GM10266 (cell line): ENCODE data around the gene PCBP1.

ENCODE experiments used
- DNase-seq: peaks from one replicate; pipeline ENCODE4 v3.0.0; 2012; ENCODE audit errors: extremely low spot score
- TF ChIP-seq, protein P1 (sequence below): IDR thresholded peaks from 2 replicates; pipeline ENCODE4 v1.5.1; 2012; ENCODE audit warnings: mild to moderate bottlenecking, low read depth; ENCODE audit not compliant: control insufficient read depth, insufficient read depth; ENCODE audit errors: missing control alignments

PCBP1 gene

DNA sequence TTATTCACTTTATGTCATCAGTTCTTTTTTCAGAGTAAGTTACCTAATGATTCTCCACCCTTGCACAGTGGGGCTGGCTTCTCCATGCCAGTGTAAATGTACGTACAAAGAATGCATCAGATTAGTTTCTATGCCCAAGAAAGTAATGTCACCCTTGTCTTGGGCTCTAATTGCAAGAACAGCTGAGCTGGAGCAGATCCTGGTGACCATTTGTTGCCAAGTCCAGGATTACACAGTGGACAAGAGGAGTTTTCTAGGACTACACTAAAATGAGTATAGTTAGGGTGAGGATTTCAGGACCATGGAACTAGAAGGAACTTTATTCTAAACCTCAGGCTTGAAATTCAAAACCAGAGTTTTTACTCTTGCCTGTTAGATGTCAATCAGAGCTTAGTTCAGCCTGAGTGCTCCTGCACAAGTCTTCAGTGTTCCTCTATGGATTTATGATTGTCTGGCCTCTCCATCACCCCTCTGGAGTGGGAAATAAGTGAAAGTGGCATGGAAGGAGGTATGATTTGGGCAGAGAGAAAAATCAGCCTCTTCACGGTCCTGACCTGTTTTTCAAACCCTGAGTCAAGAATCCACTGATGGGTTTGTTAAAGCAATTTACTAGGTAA, 29.8 kb downstream of the PCBP1 start:
- TF ChIP-seq, protein P1, sequence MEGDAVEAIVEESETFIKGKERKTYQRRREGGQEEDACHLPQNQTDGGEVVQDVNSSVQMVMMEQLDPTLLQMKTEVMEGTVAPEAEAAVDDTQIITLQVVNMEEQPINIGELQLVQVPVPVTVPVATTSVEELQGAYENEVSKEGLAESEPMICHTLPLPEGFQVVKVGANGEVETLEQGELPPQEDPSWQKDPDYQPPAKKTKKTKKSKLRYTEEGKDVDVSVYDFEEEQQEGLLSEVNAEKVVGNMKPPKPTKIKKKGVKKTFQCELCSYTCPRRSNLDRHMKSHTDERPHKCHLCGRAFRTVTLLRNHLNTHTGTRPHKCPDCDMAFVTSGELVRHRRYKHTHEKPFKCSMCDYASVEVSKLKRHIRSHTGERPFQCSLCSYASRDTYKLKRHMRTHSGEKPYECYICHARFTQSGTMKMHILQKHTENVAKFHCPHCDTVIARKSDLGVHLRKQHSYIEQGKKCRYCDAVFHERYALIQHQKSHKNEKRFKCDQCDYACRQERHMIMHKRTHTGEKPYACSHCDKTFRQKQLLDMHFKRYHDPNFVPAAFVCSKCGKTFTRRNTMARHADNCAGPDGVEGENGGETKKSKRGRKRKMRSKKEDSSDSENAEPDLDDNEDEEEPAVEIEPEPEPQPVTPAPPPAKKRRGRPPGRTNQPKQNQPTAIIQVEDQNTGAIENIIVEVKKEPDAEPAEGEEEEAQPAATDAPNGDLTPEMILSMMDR: no peak

DNA sequence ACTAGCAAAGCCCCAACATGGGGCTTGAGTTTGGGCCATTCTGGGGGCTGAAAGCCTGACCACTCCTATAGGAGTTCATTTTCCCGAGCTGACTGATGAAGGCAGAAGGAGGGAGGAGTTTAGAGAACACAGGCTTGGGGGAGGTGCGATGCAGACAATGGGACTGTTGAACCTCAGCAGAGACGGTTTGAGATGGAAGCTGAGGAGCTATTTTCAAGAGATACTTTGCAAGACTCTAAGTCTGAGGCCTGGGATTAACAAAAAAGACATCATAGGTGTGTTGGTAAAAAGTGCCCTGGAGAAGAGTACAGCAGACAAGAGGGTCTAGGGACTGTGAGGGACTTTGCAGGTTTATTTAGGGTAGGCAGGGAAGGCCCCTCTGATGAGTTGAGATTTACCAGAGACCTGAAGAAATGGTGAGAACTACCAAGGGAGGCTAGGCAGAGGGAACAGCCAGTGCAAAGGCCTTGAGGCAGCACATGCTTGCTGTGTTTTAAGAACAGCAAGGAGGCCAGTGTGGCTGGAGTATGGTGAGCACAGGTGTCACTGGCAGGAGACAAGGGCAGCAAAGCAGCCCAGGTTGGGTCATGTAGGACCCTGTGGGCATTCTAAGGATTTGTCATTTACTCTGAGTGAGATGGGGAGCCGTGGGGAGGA, 31.6 kb downstream of the PCBP1 start:
- no peak for DNase-seq
- TF ChIP-seq, protein P1: no peak

More for the DNA sequence above, 29.8 kb downstream of the PCBP1 start:
- DNase-seq: no peak

DNA sequence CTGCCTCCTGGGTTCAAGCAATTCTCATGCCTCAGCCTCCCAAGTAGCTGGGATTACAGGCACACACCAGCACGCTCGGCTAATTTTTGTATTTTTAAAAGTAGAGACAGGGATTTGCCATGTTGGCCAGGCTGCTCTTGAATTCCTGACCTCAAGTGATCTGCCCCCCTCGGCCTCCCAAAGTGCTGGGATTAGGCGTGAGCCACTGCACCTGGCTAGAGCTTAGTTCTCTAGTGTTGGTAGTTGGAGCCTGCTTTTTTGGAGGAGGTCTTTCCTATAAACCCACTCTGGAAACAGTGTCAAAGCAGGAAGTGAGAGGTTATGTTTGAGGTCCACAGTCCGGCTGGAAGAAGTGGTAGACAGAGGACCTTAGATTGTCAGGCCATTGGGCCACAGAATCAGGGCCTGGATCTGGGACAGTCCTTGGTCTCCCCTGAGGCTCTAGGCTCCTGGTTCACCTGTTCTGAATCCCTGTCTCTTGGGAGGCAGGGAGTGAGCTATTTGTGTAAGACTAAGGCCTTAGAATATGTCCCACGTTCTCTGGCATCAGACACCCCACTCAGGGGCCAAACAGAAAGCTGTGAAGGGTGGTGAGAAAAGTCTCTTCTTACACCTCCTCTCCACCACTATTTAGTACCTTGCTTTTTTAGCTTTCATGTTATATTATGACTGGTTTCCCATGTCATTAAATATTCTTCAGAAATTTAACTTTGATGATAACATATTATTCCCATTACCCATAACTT, 34.5 kb downstream of the PCBP1 start:
- no peak for DNase-seq
- TF ChIP-seq, protein P1: no peak

DNA sequence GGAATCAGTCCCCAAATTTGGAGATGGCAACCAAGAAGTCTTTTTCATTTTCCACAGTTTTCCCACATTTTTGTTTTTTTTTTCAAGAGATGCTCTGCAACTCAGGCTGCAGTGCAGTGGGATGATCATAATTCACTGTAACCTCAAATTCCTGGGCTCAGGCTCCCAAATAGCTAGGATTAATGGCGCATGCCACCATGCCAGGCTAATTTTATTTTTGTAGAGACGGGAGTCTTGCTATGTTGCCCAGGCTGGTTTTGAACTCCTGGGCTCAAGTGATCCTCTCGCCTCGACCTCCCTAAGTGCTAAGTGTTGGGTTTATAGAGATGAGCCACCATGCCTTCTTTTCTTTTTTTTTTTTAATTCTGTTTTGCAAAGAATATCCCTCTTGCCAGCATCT, 35.2 kb downstream of the PCBP1 start:
- DNase-seq: no peak
- TF ChIP-seq, protein P1: no peak

DNA sequence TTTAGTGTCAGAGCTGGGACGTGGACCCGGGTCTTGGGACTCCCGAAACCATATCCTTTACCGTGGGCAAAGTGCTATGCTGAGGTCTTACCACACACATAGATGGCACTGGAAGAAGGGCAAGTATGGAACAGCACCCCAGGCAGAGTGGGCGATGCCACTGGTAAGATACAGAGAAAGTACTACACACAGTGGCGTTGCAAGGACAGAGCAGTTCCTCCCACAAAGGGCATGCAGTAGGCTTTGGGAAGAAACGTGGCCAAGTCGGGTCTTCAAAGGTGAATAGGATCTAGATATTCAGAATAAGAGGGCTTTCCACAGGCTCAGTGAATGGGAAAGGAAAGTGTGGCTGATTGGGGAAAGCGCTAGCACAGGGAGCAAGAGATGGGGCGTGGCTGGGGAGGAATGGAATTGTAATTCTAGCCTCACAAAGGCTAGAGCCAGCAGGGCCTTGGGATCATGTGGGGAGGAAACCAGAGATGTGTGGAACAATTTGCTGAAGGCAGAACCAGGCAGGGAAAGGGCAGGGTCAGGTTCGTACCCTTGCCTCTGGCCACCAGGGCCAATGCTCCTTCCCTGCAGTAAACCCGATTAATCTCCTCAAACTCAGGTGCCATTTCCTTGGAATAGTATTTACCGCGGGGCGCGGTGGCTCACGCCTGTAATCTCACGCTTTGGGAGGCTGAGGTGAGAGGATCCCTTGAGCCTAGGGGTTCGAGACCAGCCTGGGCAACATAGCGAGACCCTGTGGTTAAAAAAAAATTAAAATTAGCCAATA, 36.0 kb downstream of the PCBP1 start:
- DNase-seq: no peak
- TF ChIP-seq, protein P1: no peak

DNA sequence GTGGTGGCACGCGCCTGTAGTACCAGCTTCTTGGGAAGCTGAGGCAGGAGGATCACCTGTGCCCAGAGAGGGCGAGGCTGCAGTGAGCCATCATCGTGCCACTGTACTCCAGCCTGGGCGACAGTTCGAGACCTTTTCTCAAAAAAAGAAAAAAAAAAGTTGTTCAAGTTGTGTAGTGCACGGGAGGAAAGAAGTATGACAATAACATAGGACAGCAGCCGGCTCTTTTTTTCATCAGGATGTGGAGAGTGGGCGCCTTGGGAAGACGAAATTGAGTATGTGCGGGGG, 36.5 kb downstream of the PCBP1 start:
- TF ChIP-seq, protein P1: no peak
- DNase-seq: no peak
